Adrenal gland (tissue), 12 donors: ENCODE results near the gene SCAMP1. TPM values are rescaled to one million over a fixed set of nuclear protein-coding genes. Genes with fewer than 3 reads are reported as not detected.

Source experiments
- DNase-seq, 7 donors: peaks; one replicate each; pipeline ENCODE4 v3.0.0-alpha.2; 2019 to 2020
- H3K27ac ChIP-seq, 5 donors: fragments of 200-600 bp; sonication (generic) in 4 of 5; 1 replicate in 3 of 5; 2 replicates in 2 of 5; pipeline versions ENCODE4 v1.5.1 to v1.8.0; 2016 to 2020; ENCODE audit warnings: mild to moderate bottlenecking in 1 of 5
- H3K27me3 ChIP-seq: fragments of 200-600 bp; 2 replicates; pipeline ENCODE4 v1.8.0; 2021
- H3K36me3 ChIP-seq, 2 donors: fragments of 200-600 bp; replicated peaks in 1 of 2; 1 replicate in 1 of 2; 2 replicates in 1 of 2; pipeline versions ENCODE4 v1.5.1 to v1.8.0; 2018 to 2022
- H3K4me1 ChIP-seq, 2 donors: fragments of 200-600 bp; replicated peaks in 1 of 2; 1 replicate in 1 of 2; 2 replicates in 1 of 2; pipeline versions ENCODE4 v1.5.1 to v1.8.0; 2018 to 2021
- H3K4me3 ChIP-seq, 4 donors: fragments of 200-600 bp; sonication (generic) in 3 of 4; one replicate each; pipeline ENCODE4 v1.5.1; 2016 to 2018
- H3K9me3 ChIP-seq, 3 donors: fragments of 200-600 bp; sonication (generic) in 1 of 3; replicated peaks in 1 of 3; 1 replicate in 2 of 3; 2 replicates in 1 of 3; pipeline versions ENCODE4 v1.5.1 to v1.8.0; 2016 to 2021
- POLR2A ChIP-seq, 2 donors: fragments of 450-650 bp; IDR thresholded peaks; one replicate each; pipeline ENCODE4 v1.6.1; 2017; ENCODE audit warnings: antibody characterized with exemption in 2 of 2, mild to moderate bottlenecking in 2 of 2, moderate library complexity in 1 of 2
- WGBS, 4 donors: extraction: QIAGEN DNeasy Blood & Tissue Kit in 2 of 4; methylation state at CpG; one replicate each; pipeline versions ENCODE4 v1.1.5 to v1.1.7; 2013 to 2017; 5-methylcytosine and 5-hydroxymethylcytosine counted together
- intact Hi-C, 2 donors: fragments of 100-400 bp; cut with DNase I; formaldehyde crosslinking; loops; one replicate each; pipeline versions ENCODE4 v1.14.1 to v1.15.0; 2022 to 2023
- polyA plus RNA-seq, 3 donors: library from polyadenylated mRNA; stranded (reverse); fragments of 200-250 nt in 2 of 3; fragments of 350-450 nt in 1 of 3; fragmentation: Illumina TruSeq in 1 of 3; extraction: RNeasy Lipid Tissue Mini Kit (QIAGEN cat#74804) in 1 of 3; gene quantifications; one replicate each; pipeline ENCODE4 v1.2.3, GENCODE V29; 2013 to 2014
- total RNA-seq, 9 donors: library from RNA; depleted of rRNA in 4 of 9; stranded (reverse); fragments of >200 nt in 4 of 9; fragments of 120-200 nt in 1 of 9; fragmentation: NEBNext Ultra II Directional in 1 of 9; extraction: Animal tissue kit (Norgen Biotek cat#: 25700) in 1 of 9; gene quantifications; one replicate each; pipeline versions ENCODE4 v1.1.0 to v1.2.4, GENCODE V29; 2013 to 2023
- TF ChIP-seq, protein P1 (sequence below), 6 experiments: fragments of 450-650 bp in 4 of 6; fragments of 200-600 bp in 2 of 6; sonication (generic) in 1 of 6; IDR thresholded peaks; 1 replicate in 5 of 6; 2 replicates in 1 of 6; pipeline versions ENCODE4 v1.5.1 to v1.8.0; 2016 to 2021; ENCODE audit warnings: antibody characterized with exemption in 6 of 6, mild to moderate bottlenecking in 2 of 6, moderate library complexity in 1 of 6
- donor health status: healthy with polysubstance abuse.
- donor health status: Bipolar disorder and iron deficiency.
- donor health status: DM: yes; HTN: yes; CAD: no.
- donor health status: DM: no; HTN: no; CAD: no.
- donor health status: DM: no; HTN: no; CAD: no.
- donor health status: DM: yes; HTN: yes; CAD: no.

SCAMP1 gene
- total and polyA plus RNA-seq, 12 donors: 5.6 to 40.2 (median 25.9) TPM

DNA sequence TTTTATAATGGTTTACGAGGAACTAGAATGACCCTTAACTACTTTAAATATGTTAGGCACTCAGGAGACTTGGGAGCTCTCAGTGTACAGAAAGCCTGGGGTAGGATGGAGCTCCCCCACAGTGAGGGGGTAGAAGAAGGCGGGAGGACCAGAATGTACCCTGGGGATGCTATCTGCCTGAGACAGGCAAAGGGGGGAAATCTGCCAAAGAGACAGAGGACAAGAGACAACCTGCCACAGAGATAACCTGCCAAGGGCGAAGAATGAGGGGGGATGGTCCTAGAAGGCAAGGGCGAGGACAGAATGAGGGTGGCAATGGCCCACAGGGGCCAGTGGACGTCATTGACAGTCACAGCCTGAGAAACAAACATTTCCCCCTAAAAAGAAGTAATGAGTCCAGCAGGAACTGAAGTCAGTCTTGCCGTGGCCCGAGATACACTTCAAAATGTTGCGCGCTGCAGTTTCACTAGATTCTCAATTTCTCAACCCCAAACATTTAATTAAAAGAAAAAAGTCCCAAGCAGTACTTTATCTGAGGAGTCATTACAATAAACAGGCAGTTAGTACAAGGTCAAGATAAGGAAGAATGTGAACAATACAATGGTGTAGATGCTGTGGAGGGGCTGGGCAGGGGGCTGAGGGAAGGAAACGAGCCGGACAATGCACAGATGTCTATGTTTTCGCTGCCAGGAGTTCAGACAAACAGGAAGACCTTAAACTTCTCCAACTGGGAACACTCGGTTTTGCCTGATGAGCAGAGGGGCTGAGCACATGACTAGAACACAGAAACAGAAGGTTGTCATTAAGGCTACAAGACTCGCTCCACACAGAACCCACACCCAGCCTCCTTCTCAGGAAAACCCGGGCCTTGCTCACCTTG is 163.1 kb downstream of the SCAMP1 start:
- Histone ChIP-seq H3K4me3 (no peak overlapping the region), H3K4me1 (peaks cover 23 to 78% of the 10 kb centered on the region in 2 donors), H3K27me3 (no peaks in the 10 kb centered on the region), H3K27ac (peak overlapping the region in 3 of 5 donors; percentile 36 to 74 (median 74)), H3K9me3 (no peaks in the 10 kb centered on the region), H3K36me3 (no peaks in the 10 kb centered on the region)
- peak in 1 of 7 donors; percentile 35 for DNase-seq
- 68 to 76% (median 75%) methylated on average over 15 of the region's 15 CpGs for WGBS, 4 donors
- no peak for TF ChIP-seq POLR2A (IDR thresholded peaks at IDR 0.05)
- TF ChIP-seq, protein P1, sequence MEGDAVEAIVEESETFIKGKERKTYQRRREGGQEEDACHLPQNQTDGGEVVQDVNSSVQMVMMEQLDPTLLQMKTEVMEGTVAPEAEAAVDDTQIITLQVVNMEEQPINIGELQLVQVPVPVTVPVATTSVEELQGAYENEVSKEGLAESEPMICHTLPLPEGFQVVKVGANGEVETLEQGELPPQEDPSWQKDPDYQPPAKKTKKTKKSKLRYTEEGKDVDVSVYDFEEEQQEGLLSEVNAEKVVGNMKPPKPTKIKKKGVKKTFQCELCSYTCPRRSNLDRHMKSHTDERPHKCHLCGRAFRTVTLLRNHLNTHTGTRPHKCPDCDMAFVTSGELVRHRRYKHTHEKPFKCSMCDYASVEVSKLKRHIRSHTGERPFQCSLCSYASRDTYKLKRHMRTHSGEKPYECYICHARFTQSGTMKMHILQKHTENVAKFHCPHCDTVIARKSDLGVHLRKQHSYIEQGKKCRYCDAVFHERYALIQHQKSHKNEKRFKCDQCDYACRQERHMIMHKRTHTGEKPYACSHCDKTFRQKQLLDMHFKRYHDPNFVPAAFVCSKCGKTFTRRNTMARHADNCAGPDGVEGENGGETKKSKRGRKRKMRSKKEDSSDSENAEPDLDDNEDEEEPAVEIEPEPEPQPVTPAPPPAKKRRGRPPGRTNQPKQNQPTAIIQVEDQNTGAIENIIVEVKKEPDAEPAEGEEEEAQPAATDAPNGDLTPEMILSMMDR (IDR thresholded peaks at IDR 0.05): no peak
- intact Hi-C loops: no loop called here

DNA sequence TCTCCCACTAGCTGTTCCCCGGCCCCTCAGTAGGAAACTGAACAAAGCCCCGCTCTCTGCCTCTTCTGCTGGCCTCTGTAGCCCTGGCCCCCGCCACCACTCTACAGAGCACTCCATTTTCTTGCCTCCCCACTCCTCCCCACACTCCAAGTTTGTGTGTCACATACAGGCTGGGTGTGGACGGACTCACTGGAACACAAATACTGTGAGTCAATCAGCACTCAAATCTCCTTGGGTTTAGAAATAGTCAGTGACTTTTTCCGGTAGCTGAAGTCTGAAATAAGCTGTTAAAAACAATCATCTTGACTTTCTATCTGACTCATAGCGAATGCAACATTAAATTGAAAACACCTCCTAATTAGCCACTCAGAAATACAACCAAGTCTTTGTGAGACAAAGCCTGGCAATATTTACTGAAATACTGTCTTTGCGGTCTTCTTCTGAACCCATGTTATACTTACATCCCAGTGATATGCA is 165.7 kb downstream of the SCAMP1 start:
- WGBS, 4 donors: 82 to 85% (median 83%) methylated on average over 7 of the region's 7 CpGs
- H3K27me3 ChIP-seq: no peaks in the 10 kb centered on the region
- TF ChIP-seq, protein P1 (IDR thresholded peaks at IDR 0.05): no peak
- H3K36me3 ChIP-seq: no peaks in the 10 kb centered on the region
- no peaks in the 10 kb centered on the region for H3K9me3 ChIP-seq
- no peak for DNase-seq
- H3K4me1 ChIP-seq: peaks cover 29 to 93% of the 10 kb centered on the region in 2 donors
- H3K27ac ChIP-seq: peak overlapping the region in 3 of 5 donors; percentile 32 to 91 (median 70)
- intact Hi-C loops: no loop called here
- no peak overlapping the region for H3K4me3 ChIP-seq

DNA sequence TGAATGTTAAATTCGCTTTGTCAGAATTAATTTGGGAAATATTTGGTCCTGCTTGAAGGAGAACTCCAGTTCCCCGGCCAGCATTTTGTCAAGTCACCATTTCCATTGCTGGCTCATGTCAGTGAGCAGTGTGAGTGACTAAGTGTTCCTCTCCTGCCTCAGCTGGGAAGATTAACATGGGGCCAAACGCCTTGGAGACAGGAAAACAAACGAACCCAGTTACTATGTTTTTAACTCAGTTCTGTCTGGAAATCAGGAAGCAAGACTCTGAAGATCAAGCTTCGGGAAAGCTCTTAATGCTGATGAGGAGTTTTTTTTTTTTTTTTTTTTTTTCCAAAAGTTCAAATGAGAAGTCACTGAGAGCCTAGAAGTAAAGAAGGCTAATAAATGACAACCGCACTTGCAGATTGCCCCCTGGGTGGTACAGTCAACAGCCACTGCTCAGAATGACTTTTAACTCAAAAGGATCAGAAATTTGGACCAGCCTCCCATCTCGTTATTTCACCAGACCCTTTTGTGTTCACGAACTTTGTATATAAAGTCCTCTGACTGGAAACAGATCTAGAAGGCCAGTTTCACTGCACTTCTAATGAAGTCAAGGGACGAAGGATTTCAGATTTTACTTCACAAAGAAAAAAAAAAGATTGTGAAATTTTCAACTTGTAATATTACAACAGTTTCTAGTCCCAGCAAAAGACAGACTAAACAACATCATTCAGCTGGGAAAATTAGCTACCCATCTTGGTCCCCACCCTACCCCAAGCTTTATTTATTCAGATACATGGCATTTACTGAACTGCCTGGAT is 166.8 kb downstream of the SCAMP1 start:
- WGBS, 4 donors: 49 to 58% (median 55%) methylated on average over 9 of the region's 9 CpGs
- H3K4me3 ChIP-seq: no peak overlapping the region
- H3K27me3 ChIP-seq: no peaks in the 10 kb centered on the region
- H3K36me3 ChIP-seq: no peaks in the 10 kb centered on the region
- no peaks in the 10 kb centered on the region for H3K9me3 ChIP-seq
- intact Hi-C loops: no loop called here
- H3K4me1 ChIP-seq: peaks cover 24 to 81% of the 10 kb centered on the region in 2 donors
- H3K27ac ChIP-seq: peak overlapping the region in 3 of 5 donors; percentile 13 to 91 (median 87)
- peak; percentile 56 to 85 (median 77) for DNase-seq
- TF ChIP-seq, protein P1 (IDR thresholded peaks at IDR 0.05): no peak

DNA sequence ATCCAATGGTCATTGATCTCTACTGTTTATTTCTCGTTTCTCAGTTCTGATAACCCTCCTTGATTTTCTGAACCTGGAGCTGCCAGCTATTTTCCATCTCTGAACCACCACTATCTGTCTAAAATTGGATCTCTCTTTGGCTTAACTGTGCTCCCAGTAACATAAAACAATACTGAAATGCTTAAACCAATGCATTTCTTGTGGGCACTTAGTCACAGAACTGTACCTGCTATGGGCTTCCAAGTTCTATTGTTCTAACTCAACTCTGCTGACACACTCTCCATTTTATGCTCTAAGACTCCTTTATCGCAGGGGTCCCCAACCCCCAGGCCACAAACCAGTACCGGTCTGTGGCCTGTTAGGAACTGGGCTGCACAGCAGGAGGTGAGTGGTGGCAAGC is 167.5 kb downstream of the SCAMP1 start:
- no peak for TF ChIP-seq POLR2A (IDR thresholded peaks at IDR 0.05)
- TF ChIP-seq, protein P1 (IDR thresholded peaks at IDR 0.05): no peak
- Histone ChIP-seq H3K36me3 (no peaks in the 10 kb centered on the region), H3K4me1 (peaks cover 24 to 74% of the 10 kb centered on the region in 2 donors), H3K27me3 (no peaks in the 10 kb centered on the region), H3K9me3 (no peaks in the 10 kb centered on the region), H3K27ac (peak overlapping the region in 3 of 5 donors; percentile 13 to 91 (median 87)), H3K4me3 (no peak overlapping the region)
- DNase-seq: no peak
- intact Hi-C loops: no loop called here
- 90 to 93% (median 92%) methylated on average over 3 of the region's 3 CpGs for WGBS, 4 donors
